Uterus (tissue), 2 donors: ENCODE data around the gene GMDS.

Experiments used
- CTCF ChIP-seq, 4 experiments: fragments of 200-600 bp in 2 of 4; fragments of 450-650 bp in 2 of 4; sonication (generic) in 2 of 4; IDR thresholded peaks; one replicate each; pipeline ENCODE4 v1.5.1; 2016 to 2019; ENCODE audit warnings: antibody characterized with exemption in 4 of 4, mild to moderate bottlenecking in 2 of 4, moderate library complexity in 1 of 4
- POLR2A ChIP-seq, 2 donors: fragments of 450-650 bp; IDR thresholded peaks; one replicate each; pipeline ENCODE4 v1.6.1; 2016; ENCODE audit warnings: antibody characterized with exemption in 2 of 2, mild to moderate bottlenecking in 1 of 2, moderate library complexity in 1 of 2

- TF ChIP-seq CTCF (IDR thresholded peaks at IDR 0.05), result no peak
- no peak for TF ChIP-seq POLR2A (IDR thresholded peaks at IDR 0.05)
Measured at GRCh38 chr6:1722801-1723200, 522.6 kb downstream of the GMDS start.
